Neutrophil (primary cell): ENCODE results near the gene ARHGAP45.

Experiments
- H3K27ac ChIP-seq: fragments of 200-600 bp; sonication (generic); 2 replicates; pipeline ENCODE4 v1.5.1; 2016; ENCODE audit warnings: mild to moderate bottlenecking, moderate library complexity
- H3K27me3 ChIP-seq: fragments of 200-600 bp; sonication (generic); 2 replicates; pipeline ENCODE4 v1.6.0; 2016; ENCODE audit warnings: mild to moderate bottlenecking
- H3K36me3 ChIP-seq: fragments of 200-600 bp; sonication (generic); 2 replicates; pipeline ENCODE4 v1.5.1; 2017
- H3K4me1 ChIP-seq, 2 experiments: fragments of 200-600 bp in 1 of 2; sonication (generic) in 1 of 2; 1 replicate in 1 of 2; 2 replicates in 1 of 2; pipeline versions ENCODE4 v1.5.1 to v1.6.1; 2013 to 2016; ENCODE audit warnings: low read depth in 1 of 2, low read length in 1 of 2, mild to moderate bottlenecking in 1 of 2, moderate library complexity in 1 of 2; ENCODE audit not compliant: control insufficient read depth in 1 of 2, insufficient read depth in 1 of 2
- H3K4me3 ChIP-seq, 2 experiments: fragments of 200-600 bp in 1 of 2; sonication (generic) in 1 of 2; 1 replicate in 1 of 2; 2 replicates in 1 of 2; pipeline ENCODE4 v1.5.1; 2013 to 2016; ENCODE audit warnings: low read depth in 1 of 2, low read length in 1 of 2, mild to moderate bottlenecking in 1 of 2, moderate library complexity in 1 of 2
- H3K9me3 ChIP-seq: fragments of 200-600 bp; sonication (generic); 2 replicates; pipeline ENCODE4 v1.5.1; 2016
- TF ChIP-seq, protein P1 (sequence below): fragments of 200-600 bp; sonication (generic); IDR thresholded peaks from 2 replicates; pipeline ENCODE4 v1.5.1; 2016; ENCODE audit warnings: antibody characterized with exemption

ARHGAP45 gene

DNA sequence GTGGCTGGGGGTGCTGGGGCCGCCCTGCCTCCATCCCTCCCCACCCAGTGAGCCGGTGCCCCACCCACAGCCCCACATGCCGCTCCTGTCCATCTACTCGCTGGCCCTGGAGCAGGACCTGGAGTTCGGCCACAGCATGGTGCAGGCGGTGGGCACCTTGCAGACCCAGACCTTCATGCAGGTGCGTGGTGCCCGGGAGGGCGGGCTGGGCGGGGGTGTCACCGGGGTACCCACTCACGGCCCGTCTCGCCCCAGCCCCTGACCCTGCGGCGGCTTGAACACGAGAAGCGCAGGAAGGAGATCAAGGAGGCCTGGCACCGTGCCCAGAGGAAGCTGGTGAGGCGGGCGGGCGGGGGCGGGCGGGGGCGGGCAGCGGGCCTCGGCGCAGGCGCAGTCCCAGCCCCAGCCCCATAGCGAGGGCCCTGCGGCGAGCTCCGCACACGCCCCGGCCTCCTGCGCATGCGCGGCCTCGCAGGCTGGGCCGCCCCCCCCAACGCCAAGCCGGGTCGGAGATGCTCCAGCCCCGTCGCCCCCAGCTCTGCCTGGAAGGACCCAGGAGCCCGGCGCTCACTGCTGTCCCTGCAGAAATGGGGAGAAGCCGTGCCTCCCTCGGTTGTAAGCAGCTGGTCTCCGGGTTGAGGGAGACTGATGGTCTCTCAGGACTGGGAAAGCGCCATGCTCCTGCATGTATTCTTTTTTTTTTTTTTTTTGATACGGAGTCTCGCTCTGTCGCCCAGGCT, 7.7 kb downstream of the ARHGAP45 start:
- peaks cover 75% of the 10 kb centered on the region in 2 experiments for H3K4me1 ChIP-seq
- no peaks in the 10 kb centered on the region for H3K27me3 ChIP-seq
- peaks cover 91% of the 10 kb centered on the region for H3K36me3 ChIP-seq
- no peaks in the 10 kb centered on the region for H3K9me3 ChIP-seq
- peak overlapping the region; percentile 43 to 73 for H3K4me3 ChIP-seq
- peak overlapping the region; percentile 89 for H3K27ac ChIP-seq
- TF ChIP-seq, protein P1, sequence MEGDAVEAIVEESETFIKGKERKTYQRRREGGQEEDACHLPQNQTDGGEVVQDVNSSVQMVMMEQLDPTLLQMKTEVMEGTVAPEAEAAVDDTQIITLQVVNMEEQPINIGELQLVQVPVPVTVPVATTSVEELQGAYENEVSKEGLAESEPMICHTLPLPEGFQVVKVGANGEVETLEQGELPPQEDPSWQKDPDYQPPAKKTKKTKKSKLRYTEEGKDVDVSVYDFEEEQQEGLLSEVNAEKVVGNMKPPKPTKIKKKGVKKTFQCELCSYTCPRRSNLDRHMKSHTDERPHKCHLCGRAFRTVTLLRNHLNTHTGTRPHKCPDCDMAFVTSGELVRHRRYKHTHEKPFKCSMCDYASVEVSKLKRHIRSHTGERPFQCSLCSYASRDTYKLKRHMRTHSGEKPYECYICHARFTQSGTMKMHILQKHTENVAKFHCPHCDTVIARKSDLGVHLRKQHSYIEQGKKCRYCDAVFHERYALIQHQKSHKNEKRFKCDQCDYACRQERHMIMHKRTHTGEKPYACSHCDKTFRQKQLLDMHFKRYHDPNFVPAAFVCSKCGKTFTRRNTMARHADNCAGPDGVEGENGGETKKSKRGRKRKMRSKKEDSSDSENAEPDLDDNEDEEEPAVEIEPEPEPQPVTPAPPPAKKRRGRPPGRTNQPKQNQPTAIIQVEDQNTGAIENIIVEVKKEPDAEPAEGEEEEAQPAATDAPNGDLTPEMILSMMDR, result no peak

DNA sequence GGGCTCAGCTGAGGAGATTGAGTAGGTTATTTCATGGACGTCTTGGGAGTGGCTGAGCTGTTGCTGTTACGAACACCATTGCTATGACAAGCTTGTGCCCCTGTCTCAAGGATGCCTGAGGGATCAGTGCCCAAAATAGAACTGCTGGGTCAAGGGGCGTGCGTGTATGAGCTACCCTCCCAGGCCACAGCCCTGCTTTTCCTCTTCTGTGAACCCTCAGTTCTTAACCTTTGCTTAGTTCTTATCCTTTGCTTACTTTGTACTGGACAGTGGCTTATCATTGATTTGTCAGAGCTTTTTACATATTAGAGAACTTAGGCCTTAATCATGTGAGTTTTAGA, 9.0 kb downstream of the ARHGAP45 start:
- TF ChIP-seq, protein P1, result no peak
- H3K36me3 ChIP-seq, result peaks cover 94% of the 10 kb centered on the region
- no peaks in the 10 kb centered on the region for H3K9me3 ChIP-seq
- no peaks in the 10 kb centered on the region for H3K27me3 ChIP-seq
- peaks cover 62% of the 10 kb centered on the region in 2 experiments for H3K4me1 ChIP-seq
- H3K27ac ChIP-seq, result peak overlapping the region; percentile 89
- peak overlapping the region in 1 of 2 experiments; percentile 73 for H3K4me3 ChIP-seq

DNA sequence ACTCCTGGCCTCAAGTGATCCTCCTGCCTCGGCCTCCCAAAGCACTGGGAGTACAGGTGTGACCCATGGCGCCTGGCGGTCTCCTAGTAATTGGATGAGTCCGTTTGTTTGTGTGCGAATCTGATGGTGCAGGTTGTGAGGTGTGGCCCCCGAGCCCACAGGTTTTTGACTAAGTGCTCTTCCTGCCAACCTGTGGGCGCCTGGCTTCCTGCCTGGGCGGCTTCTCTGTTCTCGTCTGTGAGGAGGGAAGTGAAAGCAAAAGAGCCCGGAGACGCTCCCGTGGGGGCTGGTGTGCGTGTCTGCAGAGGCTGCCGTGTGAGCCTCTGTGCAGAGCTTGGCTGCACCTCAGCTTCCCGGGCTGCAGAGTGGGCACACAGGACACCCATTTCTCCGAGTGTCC, 10.0 kb downstream of the ARHGAP45 start:
- TF ChIP-seq, protein P1, result no peak
- H3K9me3 ChIP-seq, result no peaks in the 10 kb centered on the region
- no peaks in the 10 kb centered on the region for H3K27me3 ChIP-seq
- peak overlapping the region; percentile 89 for H3K27ac ChIP-seq
- H3K4me1 ChIP-seq, result peaks cover 59 to 68% of the 10 kb centered on the region in 2 experiments
- H3K36me3 ChIP-seq, result peaks cover 95% of the 10 kb centered on the region
- H3K4me3 ChIP-seq, result peak overlapping the region; percentile 45

DNA sequence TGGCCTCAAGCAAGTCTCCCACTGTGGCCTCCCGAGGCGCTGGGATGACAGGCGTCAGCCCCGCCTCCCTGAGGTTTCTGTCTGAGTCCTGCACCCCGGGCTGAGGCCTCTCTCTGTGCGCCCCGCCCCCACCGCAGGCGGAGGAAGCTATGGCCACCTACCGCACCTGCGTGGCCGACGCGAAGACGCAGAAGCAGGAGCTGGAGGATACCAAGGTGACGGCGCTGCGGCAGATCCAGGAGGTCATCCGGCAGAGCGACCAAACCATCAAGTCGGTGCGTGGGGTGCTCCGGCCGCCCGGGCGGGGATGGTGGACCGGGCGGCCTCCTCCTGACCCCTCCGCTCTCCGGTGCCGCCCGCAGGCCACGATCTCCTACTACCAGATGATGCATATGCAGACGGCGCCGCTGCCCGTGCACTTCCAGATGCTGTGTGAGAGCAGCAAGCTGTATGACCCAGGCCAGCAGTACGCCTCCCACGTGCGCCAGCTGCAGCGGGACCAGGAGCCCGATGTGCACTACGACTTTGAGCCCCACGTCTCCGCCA, 12.7 kb downstream of the ARHGAP45 start:
- no peak overlapping the region for H3K4me3 ChIP-seq
- H3K27me3 ChIP-seq, result no peaks in the 10 kb centered on the region
- H3K4me1 ChIP-seq, result peaks cover 33 to 43% of the 10 kb centered on the region in 2 experiments
- H3K36me3 ChIP-seq, result peaks cover 95% of the 10 kb centered on the region
- H3K9me3 ChIP-seq, result no peaks in the 10 kb centered on the region
- H3K27ac ChIP-seq, result no peak overlapping the region
- TF ChIP-seq, protein P1, result no peak

DNA sequence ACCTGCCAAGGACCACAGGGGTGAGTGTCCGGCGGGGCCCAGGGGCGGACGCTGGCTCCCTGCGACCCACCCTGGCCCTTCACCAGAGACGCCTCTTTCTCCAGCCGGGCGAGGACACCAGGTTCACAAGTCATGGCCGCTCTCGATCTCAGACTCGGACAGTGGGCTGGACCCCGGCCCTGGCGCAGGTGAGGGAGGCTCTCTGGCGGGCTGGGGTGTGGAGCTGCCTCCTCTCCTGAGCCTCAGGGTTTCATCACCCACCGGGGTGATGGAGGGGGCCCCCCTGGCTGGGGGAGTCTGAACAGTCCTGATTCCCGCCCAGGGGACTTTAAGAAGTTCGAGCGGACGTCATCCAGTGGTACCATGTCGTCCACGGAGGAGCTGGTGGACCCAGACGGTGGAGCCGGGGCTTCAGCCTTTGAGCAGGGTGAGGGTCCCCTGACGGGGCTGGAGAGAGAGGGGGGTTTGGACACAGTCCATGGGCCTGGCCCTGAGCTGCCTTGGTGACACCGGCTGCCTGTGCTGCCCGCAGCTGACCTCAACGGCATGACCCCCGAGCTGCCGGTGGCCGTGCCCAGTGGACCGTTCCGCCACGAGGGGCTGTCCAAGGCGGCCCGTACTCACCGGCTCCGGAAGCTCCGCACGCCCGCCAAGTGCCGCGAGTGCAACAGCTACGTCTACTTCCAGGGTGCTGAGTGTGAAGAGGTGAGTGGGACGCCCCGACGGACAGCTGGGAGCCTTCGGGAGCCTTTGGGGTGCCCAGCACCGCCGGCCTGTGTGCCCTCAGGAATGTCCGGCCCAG, 13.6 kb downstream of the ARHGAP45 start:
- H3K27ac ChIP-seq, result peak overlapping the region; percentile 93
- no peaks in the 10 kb centered on the region for H3K9me3 ChIP-seq
- H3K4me1 ChIP-seq, result peaks cover 25 to 34% of the 10 kb centered on the region in 2 experiments
- no peak overlapping the region for H3K4me3 ChIP-seq
- H3K27me3 ChIP-seq, result no peaks in the 10 kb centered on the region
- TF ChIP-seq, protein P1, result no peak
- peaks cover 95% of the 10 kb centered on the region for H3K36me3 ChIP-seq
